NCI-H748 (cell line): Measurements from ENCODE around the gene TPGS2.
"Not testable (repeated sequence)": the region's sequence is repeated elsewhere in the genome, so short reads cannot be mapped to it uniquely, and the experiment has no call there.

Source experiments
- DNase-seq: peaks from one replicate; lab custom pipeline; 2025; ENCODE audit not compliant: unreplicated experiment; lab: John Stamatoyannopoulos, UW

Gene TPGS2, protein sequence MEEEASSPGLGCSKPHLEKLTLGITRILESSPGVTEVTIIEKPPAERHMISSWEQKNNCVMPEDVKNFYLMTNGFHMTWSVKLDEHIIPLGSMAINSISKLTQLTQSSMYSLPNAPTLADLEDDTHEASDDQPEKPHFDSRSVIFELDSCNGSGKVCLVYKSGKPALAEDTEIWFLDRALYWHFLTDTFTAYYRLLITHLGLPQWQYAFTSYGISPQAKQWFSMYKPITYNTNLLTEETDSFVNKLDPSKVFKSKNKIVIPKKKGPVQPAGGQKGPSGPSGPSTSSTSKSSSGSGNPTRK

DNA sequence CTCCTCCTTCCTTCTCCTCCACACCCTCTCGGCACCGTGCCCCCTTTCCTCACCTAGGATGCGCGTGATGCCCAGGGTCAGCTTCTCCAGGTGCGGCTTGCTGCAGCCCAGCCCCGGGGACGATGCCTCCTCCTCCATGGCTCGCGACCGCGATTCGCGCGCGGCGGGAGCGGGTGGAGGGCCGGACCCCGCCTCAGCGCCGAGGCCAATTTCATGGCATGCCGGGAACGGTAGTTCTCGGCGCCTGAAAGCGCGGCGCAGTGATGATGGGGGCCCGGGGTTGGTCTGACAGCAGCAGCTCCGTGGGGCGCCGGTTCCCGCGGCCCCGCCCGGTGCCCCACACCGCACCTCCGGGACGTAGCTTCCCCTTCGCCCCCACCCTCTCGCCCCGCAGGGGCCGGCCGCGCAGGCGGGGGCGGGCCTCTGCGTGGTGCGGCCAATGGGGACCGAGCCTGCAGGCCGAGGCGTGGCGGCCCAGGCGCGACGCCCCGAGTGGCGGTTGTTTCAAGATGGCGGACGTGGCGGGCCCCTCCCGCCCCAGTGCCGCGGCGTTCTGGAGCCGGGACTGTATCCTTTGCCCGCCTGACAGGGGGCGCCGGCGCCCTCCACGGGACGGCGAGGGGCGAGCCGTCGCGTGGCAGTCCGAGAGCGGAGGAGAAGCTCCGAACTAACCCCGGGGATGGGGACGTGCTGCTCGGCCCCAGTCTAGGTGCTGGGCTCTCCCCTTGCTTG, at the start of gene TPGS2, which contains the start of gene KIAA1328:
Gene TPGS2, minus strand, starts transcription at position 373 of the 732 bp plus-strand sequence. Its CDS starts 235 bp downstream, at position 138.
Gene KIAA1328, plus strand, starts transcription at position 498 of the 732 bp plus-strand sequence. Its CDS starts 12 bp downstream, at position 510.
- DNase-seq = peak; percentile 95

DNA sequence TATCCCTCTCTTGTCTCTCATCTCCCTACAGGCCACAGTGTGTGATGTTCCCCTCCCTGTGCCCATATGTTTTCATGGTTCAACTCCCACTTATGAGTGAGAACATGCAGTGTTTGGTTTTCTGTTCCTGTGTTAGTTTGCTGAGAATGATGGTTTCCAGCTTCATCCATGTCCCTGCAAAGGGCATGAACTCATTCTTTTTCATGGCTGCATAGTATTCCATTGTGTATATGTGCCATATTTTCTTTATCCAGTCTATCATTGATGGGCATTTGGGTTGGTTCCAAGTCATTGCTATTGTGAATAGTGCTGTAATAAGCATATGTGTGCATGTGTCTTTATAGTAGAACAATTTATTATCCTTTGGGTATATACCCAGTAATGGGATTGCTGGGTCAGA, 45.0 kb upstream of the TPGS2 start:
- not testable (repeated sequence) for DNase-seq

- no peak for DNase-seq
These were observed 43.5 kb upstream of the TPGS2 start for GRCh38 chr18:36872329-36872728.

DNA sequence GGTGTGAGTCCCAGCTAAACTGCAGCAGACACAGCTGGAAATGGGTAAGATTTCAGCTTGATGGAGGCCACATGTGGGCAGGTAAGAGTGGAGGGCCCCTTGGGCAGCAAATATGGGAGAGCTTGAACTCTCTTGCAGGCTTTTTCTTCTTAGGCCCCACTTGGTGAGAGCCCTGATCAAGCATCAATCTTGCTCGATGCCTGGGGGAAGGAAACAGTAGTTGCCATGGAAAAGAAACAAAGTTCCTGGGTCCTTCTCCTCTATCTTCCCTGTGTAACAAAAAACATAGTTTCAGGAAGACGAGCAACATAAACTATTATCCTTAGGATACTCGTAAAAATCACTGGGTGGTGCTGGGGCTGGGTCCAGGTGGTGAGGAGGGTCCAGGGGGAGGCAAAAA, 43.0 kb upstream of the TPGS2 start:
- no peak for DNase-seq

- DNase-seq = no peak
These were observed 38.3 kb upstream of the TPGS2 start for GRCh38 chr18:36867056-36867455.

DNA sequence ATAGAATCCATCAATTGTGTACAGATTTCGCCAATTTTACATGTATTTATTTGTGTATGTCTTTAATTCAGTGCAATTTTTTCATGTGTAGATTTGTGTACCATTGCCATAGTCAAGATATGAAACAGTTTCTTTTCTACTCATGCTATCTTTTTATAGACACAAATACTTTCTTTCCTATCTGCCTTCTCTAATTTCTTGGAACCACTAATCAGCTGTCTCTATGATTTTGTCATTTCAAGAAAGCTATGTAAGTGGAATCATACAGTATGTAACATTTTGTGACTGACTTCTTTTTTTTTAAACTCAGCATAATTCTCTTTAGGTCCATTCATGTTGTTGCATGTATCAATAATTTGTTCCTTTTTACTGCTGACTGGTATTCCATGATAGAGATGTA, 33.4 kb upstream of the TPGS2 start:
- DNase-seq = no peak

- DNase-seq = no peak
These were observed 28.0 kb upstream of the TPGS2 start for GRCh38 chr18:36856815-36857214.

DNA sequence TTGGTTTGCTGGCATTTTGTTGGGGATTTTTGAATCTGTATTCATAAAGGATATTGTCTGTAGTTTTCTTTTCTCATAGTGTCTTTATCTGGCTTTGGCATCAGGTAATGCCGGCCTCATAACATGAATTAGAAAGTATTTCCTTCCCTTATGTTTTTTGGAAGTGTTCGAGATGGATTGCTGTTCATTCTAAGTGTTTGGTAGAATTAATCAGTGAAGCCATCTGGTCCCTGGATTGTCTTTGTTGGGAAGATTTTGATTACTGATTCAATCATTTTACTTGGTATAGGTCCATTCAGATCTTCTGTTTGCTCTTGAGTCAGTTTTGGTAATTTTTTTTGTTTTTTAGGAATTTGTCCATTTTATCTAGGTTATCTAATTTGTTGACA, 22.4 kb upstream of the TPGS2 start:
- no peak for DNase-seq

- DNase-seq = no peak
These were observed 21.9 kb upstream of the TPGS2 start for GRCh38 chr18:36850527-36851201.

GRCh38 chr18:36849288-36850006, 20.6 kb upstream of the TPGS2 start:
- DNase-seq = no peak

- DNase-seq = no peak
These were observed 19.8 kb upstream of the TPGS2 start for GRCh38 chr18:36848609-36849008.

DNA sequence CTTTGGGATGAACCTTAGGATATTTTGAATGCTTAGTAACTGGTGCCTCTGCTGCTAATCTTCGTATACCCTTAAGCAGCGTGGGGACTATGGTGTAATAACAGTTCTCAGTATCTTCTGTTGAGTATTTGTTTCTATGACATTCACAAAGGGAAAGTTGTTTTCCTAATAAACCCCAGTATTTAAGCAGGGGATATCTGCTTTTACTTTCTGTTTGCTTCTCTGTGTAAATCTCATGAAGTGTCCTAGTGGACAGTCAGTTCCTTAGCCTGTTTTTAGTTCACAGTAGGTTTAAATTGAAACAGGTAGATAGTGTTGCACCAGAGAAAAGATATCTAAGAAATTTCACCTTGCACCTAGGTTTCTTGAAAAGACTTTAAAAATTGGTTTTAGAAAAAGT, 15.0 kb upstream of the TPGS2 start:
- DNase-seq = no peak

- DNase-seq = no peak
These were observed 14.4 kb upstream of the TPGS2 start for GRCh38 chr18:36843199-36843598.

GRCh38 chr18:36839835-36840234, 11.0 kb upstream of the TPGS2 start:
- no peak for DNase-seq

DNA sequence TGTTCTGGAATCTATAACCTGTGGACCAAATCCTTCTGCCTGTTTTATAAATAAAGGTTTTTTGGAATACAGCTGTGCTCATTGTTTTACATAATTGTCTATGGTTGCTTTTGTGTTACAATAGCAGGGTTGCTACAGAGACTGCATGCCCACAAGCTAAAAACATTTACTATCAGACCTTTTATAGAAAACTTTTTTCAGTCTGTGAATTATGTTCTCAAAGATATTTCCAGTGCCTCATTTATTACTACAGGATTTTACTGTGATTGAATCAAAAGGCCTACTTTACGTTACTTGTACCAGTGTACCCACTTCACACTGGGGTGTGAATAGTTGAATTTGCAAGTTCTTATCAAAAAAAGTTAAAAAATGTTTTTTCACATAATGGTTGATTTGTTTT, 7.1 kb upstream of the TPGS2 start:
- DNase-seq = no peak

DNA sequence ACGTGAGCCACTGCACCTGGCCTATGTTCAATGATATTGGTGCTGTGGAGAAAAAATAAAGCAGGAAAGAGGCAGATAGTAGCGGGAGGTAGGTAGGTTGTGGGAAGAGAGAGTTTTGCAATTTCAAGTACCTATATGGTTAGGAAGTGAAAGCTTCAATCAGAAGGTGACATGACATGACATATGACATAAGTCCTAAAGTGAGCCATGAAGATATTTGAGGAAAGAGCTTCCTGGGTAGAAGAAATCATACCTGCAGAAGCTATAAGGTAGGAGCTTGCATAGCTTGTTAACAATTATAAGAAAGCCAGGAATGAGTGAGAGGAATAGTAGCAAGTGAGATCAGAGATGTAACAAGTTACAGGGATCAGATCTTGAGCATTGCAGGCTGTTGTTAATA, 4.3 kb upstream of the TPGS2 start:
- DNase-seq = no peak

DNA sequence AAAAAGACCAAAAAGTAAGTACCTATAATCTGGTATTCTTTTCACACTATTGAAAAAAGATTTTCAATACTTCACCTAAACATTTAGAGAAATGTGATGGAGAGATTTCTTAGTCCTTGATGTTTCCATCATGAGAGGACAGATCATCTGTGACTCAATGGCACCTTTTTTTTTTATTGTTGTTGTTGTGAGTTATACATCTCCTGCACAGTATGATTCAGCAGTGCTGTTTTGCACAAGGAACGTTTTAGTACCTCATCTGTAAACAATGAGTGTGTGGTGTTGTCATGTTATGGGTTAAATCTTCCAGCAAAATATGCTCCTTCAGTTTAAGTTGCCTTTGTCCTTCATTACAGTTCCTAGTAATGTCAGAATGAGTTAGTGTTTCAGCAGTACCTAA, 2.3 kb upstream of the TPGS2 start:
- DNase-seq = no peak

DNA sequence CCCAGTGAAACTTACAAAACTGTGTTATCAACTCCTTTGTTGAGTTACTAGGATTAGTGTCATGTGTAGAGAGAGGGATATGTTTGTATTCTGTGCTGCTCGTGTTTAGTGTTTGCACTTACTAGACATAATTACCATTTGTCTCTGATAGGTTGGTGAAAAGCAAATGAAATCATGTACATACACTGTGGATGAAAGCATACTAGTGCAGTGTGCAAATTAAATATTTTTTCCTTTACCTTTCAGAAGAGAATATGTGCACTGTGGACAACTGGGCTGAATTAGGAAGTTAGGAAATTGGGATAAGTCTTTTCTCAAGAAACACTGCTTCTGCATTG, 1.3 kb upstream of the TPGS2 start:
- DNase-seq = peak; percentile 54

GRCh38 chr18:36829362-36830157, 758 bp upstream of the TPGS2 start:
- DNase-seq = peak; percentile 54

- DNase-seq = peak; percentile 70
These were observed 609 bp downstream of the TPGS2 start for GRCh38 chr18:36828157-36828629.
